NB4 (cell line): ENCODE measurements around the gene C9orf85.

Experiments
- MYC ChIP-seq: IDR thresholded peaks from 2 replicates; pipeline ENCODE4 v1.6.1; 2011; ENCODE audit warnings: low read depth, low read length
- POLR2A ChIP-seq: IDR thresholded peaks from 2 replicates; pipeline ENCODE4 v1.6.1; 2011; ENCODE audit warnings: mild to moderate bottlenecking; ENCODE audit not compliant: insufficient read length; ENCODE audit errors: extremely low read depth
- TF ChIP-seq, protein P1 (sequence below): IDR thresholded peaks from one replicate; pipeline ENCODE4 v1.5.1; 2012; ENCODE audit warnings: low read depth, low read length
- TF ChIP-seq, protein P2 (sequence below): IDR thresholded peaks from 2 replicates; pipeline ENCODE4 v1.6.1; 2011; ENCODE audit warnings: low read depth, low read length

DNA sequence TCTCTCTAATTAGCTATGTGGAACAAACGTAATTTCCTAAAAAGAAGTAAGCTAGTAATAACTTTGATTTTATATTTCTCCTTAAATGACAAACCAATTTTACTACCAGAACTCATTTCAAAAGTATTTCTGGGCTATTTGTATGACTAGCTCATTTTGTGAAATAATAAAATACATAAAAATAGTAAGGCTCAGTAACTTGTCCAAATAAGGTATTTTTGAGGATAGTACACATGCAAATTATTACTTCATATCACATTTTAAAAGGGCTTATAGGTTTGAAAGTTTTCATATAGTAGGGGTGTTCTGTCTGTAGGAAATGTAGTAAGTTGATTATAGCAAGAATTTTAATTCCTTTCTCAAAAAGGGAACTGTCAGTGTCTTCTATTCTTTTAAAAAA lies 26.5 kb downstream of the C9orf85 start:
- TF ChIP-seq, protein P1, sequence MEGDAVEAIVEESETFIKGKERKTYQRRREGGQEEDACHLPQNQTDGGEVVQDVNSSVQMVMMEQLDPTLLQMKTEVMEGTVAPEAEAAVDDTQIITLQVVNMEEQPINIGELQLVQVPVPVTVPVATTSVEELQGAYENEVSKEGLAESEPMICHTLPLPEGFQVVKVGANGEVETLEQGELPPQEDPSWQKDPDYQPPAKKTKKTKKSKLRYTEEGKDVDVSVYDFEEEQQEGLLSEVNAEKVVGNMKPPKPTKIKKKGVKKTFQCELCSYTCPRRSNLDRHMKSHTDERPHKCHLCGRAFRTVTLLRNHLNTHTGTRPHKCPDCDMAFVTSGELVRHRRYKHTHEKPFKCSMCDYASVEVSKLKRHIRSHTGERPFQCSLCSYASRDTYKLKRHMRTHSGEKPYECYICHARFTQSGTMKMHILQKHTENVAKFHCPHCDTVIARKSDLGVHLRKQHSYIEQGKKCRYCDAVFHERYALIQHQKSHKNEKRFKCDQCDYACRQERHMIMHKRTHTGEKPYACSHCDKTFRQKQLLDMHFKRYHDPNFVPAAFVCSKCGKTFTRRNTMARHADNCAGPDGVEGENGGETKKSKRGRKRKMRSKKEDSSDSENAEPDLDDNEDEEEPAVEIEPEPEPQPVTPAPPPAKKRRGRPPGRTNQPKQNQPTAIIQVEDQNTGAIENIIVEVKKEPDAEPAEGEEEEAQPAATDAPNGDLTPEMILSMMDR, result no peak
- TF ChIP-seq POLR2A (no peak), MYC (no peak)
- TF ChIP-seq, protein P2, sequence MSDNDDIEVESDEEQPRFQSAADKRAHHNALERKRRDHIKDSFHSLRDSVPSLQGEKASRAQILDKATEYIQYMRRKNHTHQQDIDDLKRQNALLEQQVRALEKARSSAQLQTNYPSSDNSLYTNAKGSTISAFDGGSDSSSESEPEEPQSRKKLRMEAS, result no peak
